Keratinocyte (primary cell): Measurements from ENCODE around the gene ZNF254.

Source experiments
- EZH2 ChIP-seq: IDR thresholded peaks from one replicate; pipeline ENCODE4 v1.6.1; 2012; ENCODE audit warnings: inconsistent platforms, mild to moderate bottlenecking, low read length, moderate library complexity
- TF ChIP-seq, protein P1 (sequence below), 3 experiments: IDR thresholded peaks in 1 of 3; conservative IDR thresholded peaks in 1 of 3; optimal IDR thresholded peaks in 1 of 3; 2 replicates in 2 of 3; 3 replicates in 1 of 3; pipeline versions ENCODE3 to v1.5.1; 2011; ENCODE audit warnings: low read length in 3 of 3, mild to moderate bottlenecking in 3 of 3, moderate library complexity in 2 of 3, control low read depth in 1 of 3, inconsistent platforms in 1 of 3; ENCODE audit not compliant: insufficient read depth in 2 of 3; ENCODE audit errors: extremely low read depth in 1 of 3

DNA sequence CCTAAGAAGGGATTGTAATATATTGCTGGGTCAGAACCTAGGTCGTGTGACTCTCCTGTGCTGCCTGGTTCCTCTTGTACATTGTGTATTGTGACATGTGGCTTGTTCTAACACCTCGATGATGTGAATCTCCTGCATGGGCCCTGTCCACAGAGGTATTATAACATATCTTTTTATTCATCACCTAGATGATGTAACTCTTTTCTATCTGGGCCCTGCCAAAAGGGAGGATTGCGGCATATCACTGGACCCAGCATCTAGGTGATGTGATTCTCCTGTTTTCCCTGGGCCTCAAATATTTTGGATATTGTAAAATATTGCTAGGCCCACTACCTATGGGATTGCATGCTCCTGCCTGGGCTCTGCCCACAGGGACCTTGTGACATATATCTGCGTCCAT is 33.4 kb upstream of the ZNF254 start:
- TF ChIP-seq, protein P1, sequence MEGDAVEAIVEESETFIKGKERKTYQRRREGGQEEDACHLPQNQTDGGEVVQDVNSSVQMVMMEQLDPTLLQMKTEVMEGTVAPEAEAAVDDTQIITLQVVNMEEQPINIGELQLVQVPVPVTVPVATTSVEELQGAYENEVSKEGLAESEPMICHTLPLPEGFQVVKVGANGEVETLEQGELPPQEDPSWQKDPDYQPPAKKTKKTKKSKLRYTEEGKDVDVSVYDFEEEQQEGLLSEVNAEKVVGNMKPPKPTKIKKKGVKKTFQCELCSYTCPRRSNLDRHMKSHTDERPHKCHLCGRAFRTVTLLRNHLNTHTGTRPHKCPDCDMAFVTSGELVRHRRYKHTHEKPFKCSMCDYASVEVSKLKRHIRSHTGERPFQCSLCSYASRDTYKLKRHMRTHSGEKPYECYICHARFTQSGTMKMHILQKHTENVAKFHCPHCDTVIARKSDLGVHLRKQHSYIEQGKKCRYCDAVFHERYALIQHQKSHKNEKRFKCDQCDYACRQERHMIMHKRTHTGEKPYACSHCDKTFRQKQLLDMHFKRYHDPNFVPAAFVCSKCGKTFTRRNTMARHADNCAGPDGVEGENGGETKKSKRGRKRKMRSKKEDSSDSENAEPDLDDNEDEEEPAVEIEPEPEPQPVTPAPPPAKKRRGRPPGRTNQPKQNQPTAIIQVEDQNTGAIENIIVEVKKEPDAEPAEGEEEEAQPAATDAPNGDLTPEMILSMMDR (optimal IDR thresholded peaks at IDR 0.05 in 1 of 3, IDR thresholded peaks at IDR 0.05 in 1 of 3, conservative IDR thresholded peaks at IDR 0.05 in 1 of 3; ENCODE audit: extremely low read depth in 1 of 3, insufficient read depth in 2 of 3, low read length in 3 of 3), result no peak
- TF ChIP-seq EZH2, result no peak
